IMR-90 (cell line): ENCODE results near the gene FANCG. TPM values are rescaled to one million over a fixed set of nuclear protein-coding genes. Genes with fewer than 3 reads are reported as not detected.

Experiments
- microRNA-seq, 2 experiments: library from miRNA; stranded (forward) in 1 of 2; unstranded in 1 of 2; fragments of 10-50 nt in 1 of 2; fragments of <30 nt in 1 of 2; gene quantifications in 1 of 2; microRNA quantifications in 1 of 2; one replicate each; pipeline versions ENCODE3 to v1.1.0; 2013 to 2020; ENCODE audit not compliant: insufficient read depth in 1 of 2, insufficient read length in 1 of 2, unreplicated experiment in 1 of 2
- polyA plus RNA-seq, 3 experiments: library from polyadenylated mRNA; depleted of rRNA; stranded (reverse); fragments of >200 nt; gene quantifications; 2 replicates each; pipeline ENCODE4 v1.2.3, GENCODE V29; 2012; ENCODE audit warnings: low replicate concordance in 1 of 3
- small RNA-seq, 5 experiments: library from RNA; depleted of rRNA; stranded (forward); fragments of <200 nt; gene quantifications; one replicate each; pipeline ENCODE3, GENCODE V24; 2012
- total RNA-seq: library from RNA; depleted of rRNA; stranded (reverse); fragments of >200 nt; gene quantifications from 2 replicates; pipeline ENCODE4 v1.2.3, GENCODE V29; 2012; rRNA removed

Gene FANCG
- total and polyA plus RNA-seq, 2 of the 4 experiments (the other 2 are of a cell fraction) = 16.1 to 19.3 TPM

Small RNA genes lying within 50 kb of the gene (microRNA-seq; reads per million reads assigned to microRNA genes)
- not detected for gene RN7SL338P (ENCODE audit: insufficient read depth, insufficient read length)

Small RNA genes lying within 50 kb of the gene (small RNA-seq; reads per million reads assigned to genes)
- 0 reads per million in 5 experiments for gene RN7SL338P

Other genes starting within 250 kb of the FANCG start
- gene PHF24, start 121.7 kb downstream of the FANCG start, total RNA-seq = not detected in 2 replicates
- gene PHF24, start 121.7 kb downstream of the FANCG start, polyA plus RNA-seq (2012; rRNA removed) = 0.02 TPM in 1 of 2 replicates, not detected in the other
- gene DNAJB5, start 90.2 kb downstream of the FANCG start, total RNA-seq = 11.7 and 14.9 TPM in 2 replicates
- 9.9 and 11.4 TPM in 2 replicates for gene DNAJB5, start 90.2 kb downstream of the FANCG start, polyA plus RNA-seq (2012; rRNA removed)
- 492 and 516 TPM in 2 replicates for gene VCP, start 7.3 kb downstream of the FANCG start, total RNA-seq
- 291 and 292 TPM in 2 replicates for gene VCP, start 7.3 kb downstream of the FANCG start, polyA plus RNA-seq (2012; rRNA removed)
- gene PIGO, start 16.6 kb upstream of the FANCG start, total RNA-seq = 8.1 and 9.3 TPM in 2 replicates
- 17.9 and 18.2 TPM in 2 replicates for gene PIGO, start 16.6 kb upstream of the FANCG start, polyA plus RNA-seq (2012; rRNA removed)
- gene STOML2, start 23.2 kb upstream of the FANCG start, total RNA-seq = 232 and 250 TPM in 2 replicates
- 177 and 179 TPM in 2 replicates for gene STOML2, start 23.2 kb upstream of the FANCG start, polyA plus RNA-seq (2012; rRNA removed)
- gene ATOSB, start 35.9 kb upstream of the FANCG start, total RNA-seq = 12.0 and 13.3 TPM in 2 replicates
- gene ATOSB, start 35.9 kb upstream of the FANCG start, polyA plus RNA-seq (2012; rRNA removed) = 37.7 and 40.2 TPM in 2 replicates
- 12.2 and 14.3 TPM in 2 replicates for gene UNC13B, start 82.1 kb upstream of the FANCG start, total RNA-seq
- 6.5 and 7.5 TPM in 2 replicates for gene UNC13B, start 82.1 kb upstream of the FANCG start, polyA plus RNA-seq (2012; rRNA removed)